Measurements from ENCODE around the gene C1orf35.

GRCh38 chr1:228073061-228073856, 29.9 kb downstream of the C1orf35 start:
- TF ChIP-seq CTCF (IDR thresholded peaks at IDR 0.05; ENCODE audit: low read depth, low read length) (no peak), EZH2phosphoT487 (IDR thresholded peaks at IDR 0.05; ENCODE audit: low read depth) (no peak)
